ENCODE measurements around the gene FBXO34. TPM values are rescaled to one million over a fixed set of nuclear protein-coding genes. Genes with fewer than 3 reads are reported as not detected.
A peak's percentile ranks its signal among the peaks of the same experiment; 100 is the strongest.

Gene FBXO34
- total RNA-seq, result 10 to 100 TPM; 16.0 to 21.6 TPM

DNA sequence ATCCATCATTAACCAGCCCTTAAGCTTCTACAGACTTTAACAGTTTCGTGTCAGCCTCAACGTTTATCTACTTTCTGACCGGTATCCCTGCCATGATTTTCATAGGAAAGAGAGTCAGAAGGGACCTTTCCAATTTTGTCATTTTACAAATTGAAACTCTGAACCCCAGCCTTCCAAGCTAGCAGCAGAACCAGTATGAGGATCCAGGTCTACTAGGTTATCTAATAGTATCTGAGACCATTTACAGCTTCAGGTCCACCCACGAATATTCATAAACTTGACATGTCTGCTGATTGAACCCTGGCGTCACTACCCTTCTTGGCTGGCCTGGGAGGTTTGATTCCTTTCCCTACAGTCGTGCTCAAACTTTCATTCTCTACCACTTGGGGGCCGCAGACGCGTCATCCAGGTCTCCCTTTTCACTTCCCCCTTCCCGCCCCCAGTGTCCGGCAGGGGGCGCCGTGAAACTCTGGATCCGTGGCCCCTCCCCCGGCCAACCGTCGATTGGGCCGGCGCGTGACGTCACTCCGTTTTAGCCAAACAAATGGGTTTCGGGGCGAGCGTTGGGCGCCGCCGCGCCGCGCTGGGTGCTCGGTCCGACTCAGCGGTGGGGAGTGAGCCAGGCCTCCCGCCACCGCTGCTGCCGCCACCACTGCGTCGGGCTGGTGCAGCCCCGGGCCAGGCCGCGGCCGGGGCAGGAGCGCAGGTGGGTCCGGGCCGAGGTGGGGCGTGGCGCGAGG lies at the start of gene FBXO34:
FBXO34 (plus strand) TSS at position 590 of the 740 bp plus-strand sequence. CDS start 78,970 bp downstream, outside the sequence.
- TF ChIP-seq, protein P1, sequence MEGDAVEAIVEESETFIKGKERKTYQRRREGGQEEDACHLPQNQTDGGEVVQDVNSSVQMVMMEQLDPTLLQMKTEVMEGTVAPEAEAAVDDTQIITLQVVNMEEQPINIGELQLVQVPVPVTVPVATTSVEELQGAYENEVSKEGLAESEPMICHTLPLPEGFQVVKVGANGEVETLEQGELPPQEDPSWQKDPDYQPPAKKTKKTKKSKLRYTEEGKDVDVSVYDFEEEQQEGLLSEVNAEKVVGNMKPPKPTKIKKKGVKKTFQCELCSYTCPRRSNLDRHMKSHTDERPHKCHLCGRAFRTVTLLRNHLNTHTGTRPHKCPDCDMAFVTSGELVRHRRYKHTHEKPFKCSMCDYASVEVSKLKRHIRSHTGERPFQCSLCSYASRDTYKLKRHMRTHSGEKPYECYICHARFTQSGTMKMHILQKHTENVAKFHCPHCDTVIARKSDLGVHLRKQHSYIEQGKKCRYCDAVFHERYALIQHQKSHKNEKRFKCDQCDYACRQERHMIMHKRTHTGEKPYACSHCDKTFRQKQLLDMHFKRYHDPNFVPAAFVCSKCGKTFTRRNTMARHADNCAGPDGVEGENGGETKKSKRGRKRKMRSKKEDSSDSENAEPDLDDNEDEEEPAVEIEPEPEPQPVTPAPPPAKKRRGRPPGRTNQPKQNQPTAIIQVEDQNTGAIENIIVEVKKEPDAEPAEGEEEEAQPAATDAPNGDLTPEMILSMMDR (IDR thresholded peaks at IDR 0.05), result peak; percentile 99
- peak within 1 kb of the TSS; percentile 97 for H3K4me3 ChIP-seq
- H3K4me1 ChIP-seq (ENCODE audit: control insufficient read depth in 1 of 2, low read depth in 2 of 2), result peaks cover 25 to 55% of the 10 kb centered on the region in 2 donors

GRCh38 chr14:55221968-55222367 lies 49.3 kb upstream of the FBXO34 start:
- Histone ChIP-seq H3K9me3 (peaks cover 8% of the 10 kb centered on the region), H3K27me3 (replicated peaks; ENCODE audit: insufficient read depth) (no peaks in the 10 kb centered on the region), H3K36me3 (no peaks in the 10 kb centered on the region), H3K4me3 (no peak overlapping the region), H3K4me1 (ENCODE audit: control insufficient read depth in 1 of 2, low read depth in 2 of 2) (no peaks in the 10 kb centered on the region), H3K27ac (no peak overlapping the region)
- TF ChIP-seq, protein P1 (IDR thresholded peaks at IDR 0.05), result no peak
- ATAC-seq (ENCODE audit: insufficient number of reproducible peaks, low FRiP score, low read depth), result no peak
- DNase-seq (ENCODE audit: low spot score), result no peak

More for the DNA sequence above, at the start of gene FBXO34:
- no peaks in the 10 kb centered on the region for H3K36me3 ChIP-seq
- DNase-seq (ENCODE audit: low spot score), result peak; percentile 97
- H3K27me3 ChIP-seq (replicated peaks; ENCODE audit: insufficient read depth), result no peaks in the 10 kb centered on the region
- peak within 1 kb of the TSS; percentile 76 to 84 for H3K27ac ChIP-seq
- peak; percentile 93 for ATAC-seq (ENCODE audit: insufficient number of reproducible peaks, low FRiP score, low read depth)
- H3K9me3 ChIP-seq, result no peaks in the 10 kb centered on the region

DNA sequence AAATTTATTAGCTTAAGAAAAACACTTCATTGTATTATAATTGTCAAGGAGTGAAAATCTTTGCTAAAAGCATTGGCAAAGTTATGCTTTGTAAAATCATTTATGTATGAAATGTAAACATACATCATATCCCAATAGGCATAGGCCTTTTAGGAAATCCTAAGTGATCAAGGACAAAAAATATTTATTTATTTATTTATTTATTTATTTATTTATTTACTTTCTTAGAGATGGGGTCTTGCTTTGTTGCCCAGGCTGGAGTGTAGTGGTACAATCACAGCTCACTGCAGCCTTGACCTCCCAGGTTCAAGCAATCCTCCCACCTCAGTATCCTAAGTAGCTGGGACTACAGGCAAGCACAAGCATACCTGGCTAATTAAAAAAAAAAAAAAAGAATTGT lies 47.9 kb upstream of the FBXO34 start:
- TF ChIP-seq, protein P1 (IDR thresholded peaks at IDR 0.05), result no peak
- Histone ChIP-seq H3K9me3 (peaks cover 16% of the 10 kb centered on the region), H3K36me3 (no peaks in the 10 kb centered on the region), H3K27me3 (replicated peaks; ENCODE audit: insufficient read depth) (no peaks in the 10 kb centered on the region), H3K4me3 (no peak overlapping the region), H3K4me1 (ENCODE audit: control insufficient read depth in 1 of 2, low read depth in 2 of 2) (no peaks in the 10 kb centered on the region), H3K27ac (no peak overlapping the region)
- DNase-seq (ENCODE audit: low spot score), result no peak
- ATAC-seq (ENCODE audit: insufficient number of reproducible peaks, low FRiP score, low read depth), result no peak

GRCh38 chr14:55228261-55228660 lies 43.0 kb upstream of the FBXO34 start:
- no peaks in the 10 kb centered on the region for H3K36me3 ChIP-seq
- H3K9me3 ChIP-seq, result peaks cover 16% of the 10 kb centered on the region
- DNase-seq (ENCODE audit: low spot score) (no peak), ATAC-seq (ENCODE audit: insufficient number of reproducible peaks, low FRiP score, low read depth) (no peak)
- H3K4me3 ChIP-seq, result no peak overlapping the region
- H3K27ac ChIP-seq, result no peak overlapping the region
- TF ChIP-seq, protein P1 (IDR thresholded peaks at IDR 0.05), result no peak
- H3K4me1 ChIP-seq (ENCODE audit: control insufficient read depth in 1 of 2, low read depth in 2 of 2), result no peaks in the 10 kb centered on the region
- H3K27me3 ChIP-seq (replicated peaks; ENCODE audit: insufficient read depth), result no peaks in the 10 kb centered on the region

GRCh38 chr14:55233591-55233990 lies 37.6 kb upstream of the FBXO34 start:
- no peak overlapping the region for H3K27ac ChIP-seq
- H3K9me3 ChIP-seq, result no peaks in the 10 kb centered on the region
- no peaks in the 10 kb centered on the region for H3K4me1 ChIP-seq (ENCODE audit: control insufficient read depth in 1 of 2, low read depth in 2 of 2)
- ATAC-seq (ENCODE audit: insufficient number of reproducible peaks, low FRiP score, low read depth) (no peak), DNase-seq (ENCODE audit: low spot score) (no peak)
- TF ChIP-seq, protein P1 (IDR thresholded peaks at IDR 0.05), result no peak
- H3K36me3 ChIP-seq, result no peaks in the 10 kb centered on the region
- no peak overlapping the region for H3K4me3 ChIP-seq
- H3K27me3 ChIP-seq (replicated peaks; ENCODE audit: insufficient read depth), result no peaks in the 10 kb centered on the region
